NCI-H1105 treated with DMSO at 0.1 percent for 48 hours (cell line): ENCODE measurements around the gene HSPG2.
"Not testable (repeated sequence)": the region's sequence is repeated elsewhere in the genome, so short reads cannot be mapped to it uniquely, and the experiment has no call there.

Source experiments
- DNase-seq: peaks from one replicate; lab custom pipeline; 2025; lab: John Stamatoyannopoulos, UW

HSPG2 gene

DNA sequence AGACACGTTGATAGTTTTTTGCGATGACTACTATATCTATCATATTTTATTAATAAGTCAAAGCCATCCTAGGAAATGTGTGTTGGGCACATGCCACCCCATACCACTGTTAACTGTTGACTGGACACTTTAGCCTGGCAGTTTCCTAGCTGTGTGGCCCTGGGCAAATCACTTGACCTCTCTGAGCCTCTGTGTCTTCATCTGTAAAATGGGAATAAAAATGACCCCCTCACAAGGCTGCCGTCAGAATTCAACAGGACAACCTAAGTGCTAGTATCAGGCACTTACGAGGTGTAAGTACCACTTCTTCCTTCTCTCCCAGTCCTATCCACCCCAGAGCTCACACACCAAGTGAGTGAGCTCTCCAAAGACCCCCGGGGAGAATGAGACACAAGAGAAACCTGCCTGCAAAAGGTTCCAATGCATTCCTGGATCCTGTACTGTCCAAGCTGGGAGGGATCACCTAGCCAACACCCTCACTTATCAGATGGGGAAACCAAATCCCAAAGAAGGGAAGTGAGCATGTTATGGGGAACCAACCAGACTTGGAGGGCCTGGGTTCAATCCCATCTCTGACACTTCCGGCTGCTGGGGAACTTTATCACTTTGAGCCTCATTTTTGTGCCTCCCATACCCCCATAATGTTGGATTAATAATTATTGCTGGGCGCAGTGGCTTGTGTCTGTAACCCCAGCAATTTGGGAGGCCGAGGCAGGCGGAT, 24.9 kb downstream of the HSPG2 start:
- DNase-seq, result no peak

DNA sequence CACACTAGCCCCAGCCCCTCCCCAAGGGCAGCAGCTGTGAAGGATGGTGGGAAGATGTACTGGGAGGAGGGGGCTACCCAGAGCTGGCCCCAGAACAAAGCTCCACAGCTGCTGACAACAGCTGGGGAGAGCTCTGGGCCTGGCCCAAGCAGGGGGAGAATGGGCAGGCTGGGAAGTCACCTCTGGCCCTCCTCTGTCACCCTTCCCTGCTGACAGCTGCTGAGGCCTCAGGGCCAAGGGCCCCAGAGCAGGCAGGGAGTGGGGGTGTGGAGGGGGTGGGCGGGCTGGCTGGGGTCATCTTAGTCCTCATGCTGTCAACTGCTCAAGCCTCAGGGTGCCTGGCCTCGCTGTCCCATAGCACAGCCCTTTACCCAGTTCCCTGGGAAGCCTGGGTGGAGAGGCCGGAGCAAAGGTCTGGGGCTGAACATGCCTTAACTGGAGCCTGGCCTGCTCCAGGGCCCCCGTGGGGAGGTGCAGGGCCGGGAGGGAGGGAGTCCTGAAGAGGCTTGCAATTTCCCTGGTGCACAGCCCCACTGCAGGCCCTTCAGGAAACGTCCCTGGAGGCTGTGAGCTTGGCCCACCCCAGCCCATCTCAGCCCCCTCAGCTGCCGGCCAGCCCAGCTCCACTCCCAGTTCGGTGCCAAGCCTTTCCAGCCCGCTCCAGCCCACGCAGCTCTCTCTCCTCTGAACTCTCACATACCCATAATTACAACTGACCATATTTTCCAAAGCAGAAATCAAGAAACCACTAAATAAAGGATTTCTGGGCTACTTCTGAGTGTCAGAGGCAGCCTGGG, 25.7 kb downstream of the HSPG2 start:
- no peak for DNase-seq

DNA sequence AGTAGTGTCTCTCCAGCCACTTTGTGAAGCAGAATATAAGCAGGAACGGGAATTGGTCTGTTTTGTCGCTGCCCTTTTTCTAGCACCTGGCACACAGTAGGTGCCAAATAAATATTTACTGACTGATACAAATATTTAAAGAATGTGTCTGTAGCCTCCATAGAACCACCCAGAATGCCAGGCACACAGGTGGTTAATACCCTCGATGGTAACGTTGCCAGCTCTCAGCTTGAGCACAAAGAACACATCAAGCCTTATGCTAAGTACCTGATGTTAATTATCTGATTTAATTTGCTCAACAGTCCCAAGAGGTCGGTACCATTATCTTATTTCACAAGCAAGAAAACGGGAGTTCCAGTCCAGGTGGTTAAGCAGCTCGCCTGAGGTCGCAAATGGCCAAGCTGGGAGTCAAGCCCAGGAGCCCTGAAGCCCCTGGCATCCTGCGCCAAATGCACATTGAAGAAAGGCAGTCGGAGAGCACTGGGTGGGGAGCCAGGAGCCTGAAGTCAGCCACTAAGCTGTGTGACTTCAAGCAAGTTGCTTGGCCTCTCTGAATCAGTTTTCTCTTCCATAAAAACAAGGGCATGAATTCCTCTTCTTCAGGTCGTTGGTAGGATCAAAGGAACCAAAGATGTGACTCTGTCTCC, 26.4 kb downstream of the HSPG2 start:
- DNase-seq, result no peak

DNA sequence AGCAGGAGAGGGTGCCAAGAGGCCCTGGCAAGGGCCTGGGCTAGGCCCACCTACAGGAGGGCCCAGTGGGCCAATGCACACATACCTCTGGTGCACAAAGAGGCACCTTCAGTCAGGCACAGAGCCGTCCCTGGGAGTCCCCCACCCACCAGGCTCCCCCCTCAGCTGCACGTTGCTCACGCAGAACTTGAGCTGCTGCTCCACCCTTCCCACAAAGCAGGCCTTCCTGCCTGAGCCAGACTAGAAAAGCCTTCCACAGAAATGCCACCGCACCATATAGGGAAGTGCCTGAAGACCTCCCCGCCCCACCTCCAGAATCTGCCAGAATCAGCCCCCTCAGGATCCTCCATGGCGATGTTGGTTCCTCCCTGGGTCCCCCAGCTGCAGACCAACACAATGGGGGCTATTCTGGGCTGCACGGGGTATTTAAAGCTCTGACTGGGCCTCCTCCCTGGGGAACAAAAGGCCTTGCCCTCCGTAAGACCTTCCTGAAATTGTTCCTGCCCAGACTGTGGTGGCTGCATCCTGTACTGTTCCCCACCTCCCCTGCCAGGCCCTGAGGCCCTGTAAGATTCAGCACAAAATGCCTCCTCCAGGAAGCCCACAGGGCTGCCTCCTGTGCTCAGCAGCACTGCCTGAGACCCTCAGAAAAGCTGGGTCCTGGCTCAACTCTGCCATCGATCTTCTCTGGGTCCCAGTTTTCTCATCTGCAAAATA, 27.2 kb downstream of the HSPG2 start:
- no peak for DNase-seq

DNA sequence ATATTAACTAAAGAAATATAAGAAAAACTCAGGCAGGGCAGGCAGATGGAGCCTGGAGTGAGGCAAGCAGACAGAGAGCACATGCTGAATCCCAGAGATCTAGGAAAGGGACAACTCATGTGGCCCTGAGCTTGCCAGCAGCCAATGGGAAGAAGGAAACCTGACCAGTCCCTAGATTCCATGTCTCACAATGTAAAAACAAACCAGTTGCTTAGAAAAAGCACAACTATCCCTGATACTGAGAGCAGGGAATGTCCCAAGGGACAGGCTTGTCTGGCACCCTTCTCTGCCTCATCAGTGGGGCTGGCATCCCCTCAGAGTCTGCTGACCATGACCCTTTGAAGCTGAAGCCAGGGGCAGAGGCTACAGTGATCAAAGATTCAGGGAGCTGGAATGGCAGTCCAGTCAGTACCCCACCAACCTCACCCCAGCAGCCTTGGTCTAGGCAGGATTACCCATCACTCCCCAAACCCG, 27.8 kb downstream of the HSPG2 start:
- DNase-seq, result no peak

DNA sequence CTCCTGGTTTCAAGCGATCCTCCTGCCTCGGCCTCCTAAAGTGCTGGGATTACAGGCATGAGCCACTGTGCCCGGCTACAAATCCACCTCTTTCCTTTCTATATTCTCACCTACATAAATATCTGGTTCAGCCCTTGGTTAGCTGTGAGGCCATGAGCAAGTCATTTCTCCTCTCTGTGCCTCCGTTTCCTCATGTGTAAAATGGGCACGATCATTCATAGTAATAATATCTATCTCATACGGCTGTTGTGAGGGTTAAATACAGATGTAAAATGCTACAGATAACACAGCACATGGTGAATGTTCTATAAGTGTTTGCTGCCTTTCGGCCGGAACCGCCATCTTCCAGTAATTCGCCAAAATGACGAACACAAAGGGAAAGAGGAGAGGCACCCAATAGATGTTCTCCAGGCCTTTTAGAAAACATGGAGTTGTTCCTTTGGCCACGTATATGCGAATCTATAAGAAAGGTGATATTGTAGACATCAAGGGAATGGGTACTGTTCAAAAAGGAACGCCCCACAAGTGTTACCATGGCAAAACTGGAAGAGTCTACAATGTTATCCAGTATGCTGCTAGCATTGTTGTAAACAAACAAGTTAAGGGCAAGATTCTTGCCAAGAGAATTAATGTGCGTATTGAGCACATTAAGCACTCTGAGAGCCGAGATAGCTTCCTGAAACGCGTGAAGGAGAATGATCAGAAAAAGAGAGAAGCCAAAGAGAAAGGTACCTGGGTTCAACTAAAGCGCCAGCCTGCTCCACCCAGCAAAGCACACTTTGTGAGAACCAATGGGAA, 29.2 kb downstream of the HSPG2 start:
- not testable (repeated sequence) for DNase-seq

DNA sequence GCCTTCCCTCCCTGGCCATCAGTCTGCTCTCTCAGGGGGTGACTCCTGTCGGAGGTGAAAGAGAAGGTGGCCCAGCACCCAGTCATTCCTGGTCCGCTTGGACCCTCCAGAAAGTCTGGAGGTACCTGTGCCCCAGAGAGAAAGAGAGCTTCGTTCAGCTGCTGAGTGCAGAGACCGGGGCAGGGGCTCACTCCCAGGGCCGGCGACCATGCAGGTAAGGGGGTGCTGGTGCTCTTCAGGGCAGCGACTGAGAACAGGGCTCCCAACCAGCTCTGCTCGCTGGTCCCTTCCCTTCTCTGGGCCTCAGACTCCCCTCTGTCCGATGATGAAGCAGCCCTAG, 30.1 kb downstream of the HSPG2 start:
- DNase-seq, result no peak

DNA sequence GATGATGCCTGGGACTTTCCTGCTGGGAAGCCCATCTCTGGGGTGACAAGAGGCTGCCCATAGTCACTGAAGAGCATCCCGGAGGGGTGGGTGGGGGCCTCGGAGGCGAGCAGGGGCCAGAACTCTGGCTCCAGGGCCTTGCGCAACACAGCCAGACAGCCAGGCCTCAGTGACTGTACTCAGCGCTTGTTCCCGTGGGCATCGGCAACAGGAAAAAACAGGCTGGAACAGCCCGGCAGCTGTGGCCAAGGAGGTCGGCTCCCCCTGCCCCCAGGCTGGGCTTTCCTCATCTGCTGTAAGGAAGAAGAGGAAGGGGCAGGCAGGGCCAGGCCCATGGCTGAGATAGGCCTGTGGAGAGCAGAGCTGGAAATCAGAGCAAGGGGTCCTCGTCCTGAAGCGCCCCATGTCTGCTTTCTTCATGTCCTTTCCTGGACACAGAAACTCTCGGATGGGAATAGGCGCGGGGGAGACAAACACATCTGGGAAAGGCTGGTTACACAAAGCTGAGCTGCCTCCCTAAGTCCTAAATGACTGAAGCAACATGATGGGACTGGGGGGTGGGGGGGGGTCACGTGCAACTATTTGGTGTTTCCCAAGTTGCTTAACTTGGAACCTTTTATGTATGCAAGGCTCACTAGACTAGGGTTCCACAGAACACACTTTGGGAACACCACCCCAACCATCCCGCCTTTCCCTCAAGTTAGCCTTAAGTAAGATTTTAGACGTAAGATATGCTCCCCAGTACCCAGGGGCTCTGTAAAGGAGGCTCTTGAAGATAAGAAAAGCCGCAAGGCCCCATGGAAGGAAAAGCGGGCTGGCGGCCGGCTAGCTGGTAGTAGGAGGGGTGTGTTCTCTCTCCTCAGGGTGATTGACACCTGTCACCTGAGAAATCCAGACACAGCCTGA, 30.7 kb downstream of the HSPG2 start:
- no peak for DNase-seq

DNA sequence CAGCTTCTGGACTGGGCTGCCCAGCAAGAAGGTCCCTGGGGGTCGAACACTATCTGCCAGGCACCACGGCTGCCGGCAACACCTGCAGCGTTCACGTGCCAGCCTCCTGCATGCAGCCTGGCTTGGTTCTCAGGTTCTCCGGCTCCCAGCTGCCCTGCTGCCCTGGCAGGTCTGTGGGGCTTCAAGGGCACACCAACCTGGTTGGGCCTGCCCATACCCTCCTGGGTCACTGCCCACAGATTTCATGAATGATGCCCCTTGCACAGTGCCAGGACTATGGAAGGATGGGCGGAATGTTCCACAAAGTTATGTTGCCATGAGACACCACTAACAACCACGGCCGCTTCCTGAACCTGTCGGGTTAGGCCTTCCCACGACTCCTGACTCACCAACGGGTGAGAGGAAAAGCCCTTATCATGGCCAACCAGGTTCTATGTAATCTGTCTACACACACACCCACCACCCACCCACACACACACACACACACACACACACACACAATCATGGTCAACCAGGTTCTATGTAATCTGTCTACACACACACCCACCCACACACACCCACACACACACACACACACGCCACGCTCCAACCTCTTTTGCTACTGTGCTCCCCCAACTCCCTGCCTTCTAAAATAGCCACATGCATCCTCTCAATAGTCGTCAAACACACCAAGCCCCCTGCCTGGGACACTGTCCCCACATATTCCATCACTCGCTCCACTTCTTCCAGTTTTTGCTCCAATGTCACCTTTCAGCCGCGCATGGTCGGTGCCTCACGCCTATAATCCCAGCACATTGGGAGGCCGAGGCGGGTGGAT, 32.2 kb downstream of the HSPG2 start:
- DNase-seq, result no peak

DNA sequence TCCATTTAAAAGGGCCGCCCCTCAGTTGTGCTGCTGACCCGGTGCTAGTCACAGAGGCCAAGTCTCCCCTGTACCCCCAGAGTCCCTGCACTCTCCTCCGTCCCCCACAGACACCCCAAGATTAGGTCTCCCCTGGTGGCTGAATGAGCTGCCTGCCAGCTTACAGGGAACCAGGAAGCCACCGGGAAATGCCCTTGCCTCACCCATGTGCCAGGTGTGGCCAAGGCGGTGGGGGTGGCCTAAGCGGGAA, 32.7 kb downstream of the HSPG2 start:
- DNase-seq, result no peak

DNA sequence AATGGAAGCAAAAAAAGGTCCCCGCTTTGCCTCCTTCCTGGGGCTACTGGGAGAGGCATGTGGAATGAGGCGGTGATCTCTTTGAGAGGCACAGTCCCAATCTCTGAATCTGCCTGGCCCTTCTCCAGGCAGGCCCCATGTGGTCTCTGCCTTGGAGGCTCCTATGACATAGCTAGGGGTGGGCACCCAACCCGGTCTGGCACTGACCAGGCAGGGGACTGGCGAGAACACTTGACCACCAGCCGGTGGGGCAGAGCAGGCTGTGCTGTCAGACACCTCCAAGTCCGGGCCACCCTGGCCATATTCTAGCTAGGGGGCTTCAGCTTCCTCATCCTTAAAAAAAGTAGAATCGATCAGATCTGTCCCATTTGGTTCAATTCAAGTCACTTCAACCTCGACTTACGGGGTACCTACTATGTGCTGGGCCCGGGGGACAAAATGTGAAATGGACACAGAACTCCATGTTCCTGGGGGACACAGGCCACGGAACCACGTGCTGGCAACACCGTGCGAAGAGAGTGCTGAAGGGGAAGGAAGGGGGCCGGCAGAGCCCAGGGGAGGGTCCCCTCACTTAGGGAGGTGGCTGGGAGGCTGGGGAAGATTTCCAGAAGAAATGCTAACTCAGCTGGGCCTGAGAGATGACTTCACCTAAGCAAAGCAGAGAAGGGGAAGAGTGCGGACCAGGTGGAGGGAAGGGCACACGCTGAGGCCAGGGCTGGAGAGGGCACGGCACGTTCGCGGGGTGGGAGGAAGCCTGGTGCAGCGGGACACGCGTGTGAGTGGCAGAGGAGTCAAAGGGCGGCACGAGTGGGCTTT, 33.3 kb downstream of the HSPG2 start:
- DNase-seq, result no peak

DNA sequence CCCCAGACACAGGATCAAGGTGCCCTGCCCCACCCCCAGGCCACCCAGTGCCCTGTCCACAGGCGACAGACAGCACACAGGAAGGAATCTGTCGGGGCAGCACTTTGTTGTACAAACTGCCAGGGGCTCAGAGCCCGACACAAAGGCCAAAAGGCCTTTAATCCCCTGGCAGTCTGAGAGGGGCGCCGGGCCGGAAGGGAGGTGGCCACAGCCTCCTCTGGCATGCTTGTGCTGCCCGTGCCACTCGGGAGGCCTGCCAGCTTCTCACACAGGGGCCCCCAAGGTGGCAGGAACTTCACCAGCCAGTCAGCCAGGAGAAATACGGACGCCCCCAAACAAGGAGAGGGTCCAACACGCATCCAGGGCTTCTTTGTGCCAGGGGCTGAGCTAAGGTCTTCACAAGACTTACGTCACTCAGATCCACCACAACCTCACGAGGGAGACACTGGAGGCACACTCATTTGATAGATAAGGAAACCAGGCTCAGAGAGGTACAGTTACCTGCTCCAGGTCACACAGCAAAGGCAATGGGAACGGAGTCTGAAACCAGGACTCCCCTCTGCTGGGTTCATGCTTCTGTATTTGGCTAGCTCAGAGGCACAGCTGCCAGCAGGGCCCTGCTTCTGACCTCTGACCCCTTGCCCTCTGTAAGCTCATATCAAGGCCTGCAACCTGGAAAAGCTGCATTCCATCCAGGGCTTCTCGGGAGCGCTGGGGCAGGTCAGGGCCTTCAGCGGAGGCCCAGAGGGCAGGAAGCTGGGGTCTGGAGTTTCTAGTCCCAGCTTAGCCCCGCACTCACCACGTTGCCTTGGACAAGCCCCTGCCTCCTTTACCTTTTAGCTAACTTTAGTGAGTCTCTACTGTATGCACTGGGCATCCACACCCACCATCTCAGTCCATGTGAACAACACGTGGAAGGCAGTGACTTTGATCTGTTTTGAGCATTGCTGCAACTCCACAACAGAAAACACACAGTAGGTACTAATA, 34.8 kb downstream of the HSPG2 start:
- no peak for DNase-seq

DNA sequence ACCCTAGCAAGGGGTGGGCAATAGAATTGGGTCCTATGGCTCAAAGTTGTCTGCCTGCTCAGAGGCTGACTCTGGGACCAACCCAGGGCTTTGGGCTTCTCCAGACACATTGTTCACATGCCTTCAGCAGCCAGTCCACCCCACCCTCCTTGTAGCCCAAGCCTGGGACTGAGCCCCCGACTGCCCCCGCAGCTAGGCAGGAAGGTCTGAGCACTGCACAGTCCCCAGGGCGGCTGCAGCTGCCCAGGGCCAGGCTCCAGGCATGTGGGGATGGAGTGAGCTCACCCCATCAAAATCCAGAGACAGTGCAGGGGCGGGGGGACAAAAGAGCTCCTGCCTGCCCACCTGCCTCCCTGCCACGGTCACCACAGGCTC, 35.6 kb downstream of the HSPG2 start:
- no peak for DNase-seq

DNA sequence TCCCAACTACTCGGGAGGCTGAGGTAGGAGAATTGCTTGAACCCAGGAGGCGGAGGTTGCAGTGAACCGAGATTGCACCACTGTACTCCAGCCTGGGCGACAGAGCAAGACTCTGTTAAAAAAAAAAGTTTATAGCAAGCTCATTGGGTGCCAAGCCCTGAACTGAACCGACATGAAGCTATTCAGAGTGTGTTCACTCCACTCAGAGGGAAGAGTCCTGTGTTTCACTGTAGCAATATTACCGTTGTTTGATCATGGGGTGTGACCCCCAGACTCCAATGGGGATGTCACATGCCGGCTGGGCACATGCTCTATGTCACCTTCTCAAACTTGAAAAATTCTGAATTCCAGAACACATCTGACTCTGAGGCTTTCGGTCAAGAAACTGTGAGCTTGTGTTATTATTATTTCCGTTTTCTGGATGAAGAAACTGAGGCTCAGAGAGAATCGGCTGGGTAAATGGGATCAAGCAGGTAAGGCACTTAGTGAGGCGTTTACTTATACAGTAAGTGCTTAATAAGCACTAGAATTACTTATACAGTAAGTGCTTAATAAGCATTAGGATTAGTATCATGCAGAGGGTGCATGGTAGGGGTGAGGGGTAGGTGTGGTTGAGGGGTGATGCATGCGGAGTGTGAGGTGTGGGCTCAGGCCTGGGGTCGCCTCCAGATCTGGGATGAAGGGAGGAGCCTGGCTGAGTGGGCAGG, 36.2 kb downstream of the HSPG2 start:
- DNase-seq, result no peak

DNA sequence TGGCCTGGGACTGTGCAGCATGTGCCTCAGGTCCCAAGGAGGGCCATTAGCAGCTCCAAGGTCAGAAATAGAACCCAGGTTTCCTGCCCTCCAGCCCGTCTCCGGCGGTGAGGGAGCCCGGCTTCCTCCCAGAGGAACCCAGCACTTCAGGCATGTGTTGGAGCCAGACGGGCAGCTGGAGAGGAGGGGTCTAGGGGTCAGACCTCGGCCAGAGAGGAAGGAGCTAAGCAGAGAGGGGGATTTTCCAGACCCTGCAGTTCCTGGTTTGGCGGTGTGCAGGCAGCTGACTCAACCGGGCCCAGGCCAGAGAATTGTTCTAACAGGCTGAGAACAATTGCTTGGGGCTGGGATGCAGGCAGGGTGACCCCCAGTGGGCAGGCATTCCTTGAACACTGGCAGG, 37.1 kb downstream of the HSPG2 start:
- DNase-seq, result no peak

DNA sequence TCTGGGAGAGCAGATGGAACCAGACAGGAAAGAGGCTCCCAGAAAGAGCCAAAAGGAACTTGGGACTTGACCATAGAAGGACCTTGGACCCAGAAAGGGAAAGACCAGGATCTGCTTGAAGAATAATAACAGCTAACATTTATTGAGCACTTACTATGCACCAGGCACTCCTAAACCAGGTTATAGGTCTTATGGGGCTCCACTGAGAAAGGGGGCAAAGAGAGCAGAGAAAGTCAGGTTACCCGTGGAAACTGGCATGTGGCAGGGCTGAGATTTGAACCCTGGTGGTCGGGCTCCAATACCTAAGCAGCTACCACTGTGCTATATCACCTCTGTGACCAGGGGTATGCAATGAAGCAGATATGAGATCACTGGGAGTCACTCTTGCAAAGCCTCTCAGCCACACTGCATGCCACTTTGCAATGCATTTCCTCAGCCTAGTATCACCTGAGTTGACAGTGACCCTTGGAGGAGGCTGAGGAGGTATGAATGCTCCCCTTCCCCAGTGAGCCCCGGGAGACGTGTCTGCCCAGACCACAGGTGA, 37.8 kb downstream of the HSPG2 start:
- no peak for DNase-seq
